ENCODE results near the gene P2RY1. TPM values are rescaled to one million over a fixed set of nuclear protein-coding genes. Genes with fewer than 3 reads are reported as not detected.
"Not testable (repeated sequence)": the region's sequence is repeated elsewhere in the genome, so short reads cannot be mapped to it uniquely, and the experiment has no call there.

The P2RY1 gene
- total RNA-seq, 1 donor from 2014 or later: 0.05 TPM

DNA sequence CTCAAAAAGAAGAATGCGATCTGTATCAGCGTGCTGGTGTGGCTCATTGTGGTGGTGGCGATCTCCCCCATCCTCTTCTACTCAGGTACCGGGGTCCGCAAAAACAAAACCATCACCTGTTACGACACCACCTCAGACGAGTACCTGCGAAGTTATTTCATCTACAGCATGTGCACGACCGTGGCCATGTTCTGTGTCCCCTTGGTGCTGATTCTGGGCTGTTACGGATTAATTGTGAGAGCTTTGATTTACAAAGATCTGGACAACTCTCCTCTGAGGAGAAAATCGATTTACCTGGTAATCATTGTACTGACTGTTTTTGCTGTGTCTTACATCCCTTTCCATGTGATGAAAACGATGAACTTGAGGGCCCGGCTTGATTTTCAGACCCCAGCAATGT is 1.3 kb downstream of the P2RY1 start:
- Mint-ChIP-seq H3K27ac (ENCODE audit: unreplicated experiment) (no peak overlapping the region), H3K4me3 (ENCODE audit: unreplicated experiment) (peak overlapping the region; percentile 88), H3K27me3 (ENCODE audit: low read depth) (peaks cover 36% of the 10 kb centered on the region), H3K9me3 (ENCODE audit: low read depth) (no peaks in the 10 kb centered on the region), H3K4me1 (ENCODE audit: low read depth) (peaks cover 20% of the 10 kb centered on the region), H3K36me3 (ENCODE audit: low read depth) (no peaks in the 10 kb centered on the region)
- DNase-seq (ENCODE audit: low spot score): no peak
- TF ChIP-seq, protein P1, sequence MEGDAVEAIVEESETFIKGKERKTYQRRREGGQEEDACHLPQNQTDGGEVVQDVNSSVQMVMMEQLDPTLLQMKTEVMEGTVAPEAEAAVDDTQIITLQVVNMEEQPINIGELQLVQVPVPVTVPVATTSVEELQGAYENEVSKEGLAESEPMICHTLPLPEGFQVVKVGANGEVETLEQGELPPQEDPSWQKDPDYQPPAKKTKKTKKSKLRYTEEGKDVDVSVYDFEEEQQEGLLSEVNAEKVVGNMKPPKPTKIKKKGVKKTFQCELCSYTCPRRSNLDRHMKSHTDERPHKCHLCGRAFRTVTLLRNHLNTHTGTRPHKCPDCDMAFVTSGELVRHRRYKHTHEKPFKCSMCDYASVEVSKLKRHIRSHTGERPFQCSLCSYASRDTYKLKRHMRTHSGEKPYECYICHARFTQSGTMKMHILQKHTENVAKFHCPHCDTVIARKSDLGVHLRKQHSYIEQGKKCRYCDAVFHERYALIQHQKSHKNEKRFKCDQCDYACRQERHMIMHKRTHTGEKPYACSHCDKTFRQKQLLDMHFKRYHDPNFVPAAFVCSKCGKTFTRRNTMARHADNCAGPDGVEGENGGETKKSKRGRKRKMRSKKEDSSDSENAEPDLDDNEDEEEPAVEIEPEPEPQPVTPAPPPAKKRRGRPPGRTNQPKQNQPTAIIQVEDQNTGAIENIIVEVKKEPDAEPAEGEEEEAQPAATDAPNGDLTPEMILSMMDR (IDR thresholded peaks at IDR 0.05): no peak

DNA sequence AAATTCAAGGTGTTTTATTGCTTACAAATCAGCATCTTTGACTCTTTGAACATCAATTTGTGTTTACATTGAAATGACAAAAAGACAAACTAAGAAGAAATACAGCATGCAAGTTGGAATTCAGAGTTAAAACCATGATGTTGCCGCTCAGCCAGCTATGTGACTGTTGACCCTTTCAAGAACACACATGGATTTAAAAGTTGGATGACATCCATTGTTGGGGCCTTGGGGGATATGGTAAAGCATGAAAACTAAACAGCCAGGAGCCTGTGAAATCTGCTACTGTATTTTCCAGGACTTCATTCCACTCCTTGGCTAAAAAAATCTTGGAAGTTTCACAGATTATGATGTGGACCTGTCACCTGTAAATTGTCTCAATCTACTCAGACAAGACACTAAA is 4.6 kb downstream of the P2RY1 start:
- Mint-ChIP-seq H3K27ac (ENCODE audit: unreplicated experiment) (no peak overlapping the region), H3K27me3 (ENCODE audit: low read depth) (peaks cover 25% of the 10 kb centered on the region), H3K36me3 (ENCODE audit: low read depth) (no peaks in the 10 kb centered on the region), H3K4me1 (ENCODE audit: low read depth) (peaks cover 16% of the 10 kb centered on the region), H3K9me3 (ENCODE audit: low read depth) (no peaks in the 10 kb centered on the region), H3K4me3 (ENCODE audit: unreplicated experiment) (no peak overlapping the region)
- TF ChIP-seq, protein P1 (IDR thresholded peaks at IDR 0.05): no peak
- DNase-seq (ENCODE audit: low spot score): no peak

DNA sequence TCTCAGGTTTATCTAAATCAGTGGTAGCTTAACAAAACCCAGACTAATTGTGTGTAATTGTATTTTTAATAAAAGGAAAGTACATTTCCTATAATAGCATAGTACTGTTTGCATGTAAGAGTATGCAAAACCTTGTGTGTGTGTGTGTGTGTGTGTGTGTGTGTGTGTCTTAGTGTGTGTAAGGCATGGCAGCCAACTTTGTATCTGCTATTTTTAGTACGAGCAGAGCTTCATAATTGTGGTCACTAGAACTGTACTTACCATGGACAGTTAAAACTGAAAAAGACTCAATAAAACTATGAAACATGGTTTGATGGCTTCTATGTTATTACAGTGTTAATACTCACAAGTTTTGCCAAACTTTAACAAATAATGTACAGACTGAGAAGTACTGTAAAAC is 6.2 kb downstream of the P2RY1 start:
- DNase-seq (ENCODE audit: low spot score): no peak
- no peak overlapping the region for H3K27ac Mint-ChIP-seq (ENCODE audit: unreplicated experiment)

DNA sequence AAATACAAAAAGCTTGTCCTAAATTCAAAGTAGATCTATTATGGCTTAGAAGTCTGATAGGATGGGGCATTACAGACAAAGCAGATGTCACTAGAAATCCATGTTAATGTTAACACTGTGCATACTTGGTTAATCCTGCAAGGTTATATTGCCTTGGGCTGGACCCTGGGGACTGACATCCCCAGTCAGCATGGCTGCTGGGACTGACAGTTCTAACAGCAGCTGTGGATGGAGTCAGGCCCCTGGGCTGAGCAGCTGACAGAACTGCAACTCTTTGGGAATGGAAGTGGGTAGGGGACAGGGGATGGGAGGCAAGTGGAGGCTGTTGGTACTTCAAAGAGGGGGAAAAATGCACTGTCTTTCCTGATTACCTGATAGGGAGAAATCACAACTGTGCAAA is 7.5 kb downstream of the P2RY1 start:
- Mint-ChIP-seq H3K9me3 (ENCODE audit: low read depth) (no peaks in the 10 kb centered on the region), H3K27me3 (ENCODE audit: low read depth) (peaks cover 10% of the 10 kb centered on the region), H3K4me1 (ENCODE audit: low read depth) (no peaks in the 10 kb centered on the region), H3K27ac (ENCODE audit: unreplicated experiment) (no peak overlapping the region), H3K4me3 (ENCODE audit: unreplicated experiment) (no peak overlapping the region), H3K36me3 (ENCODE audit: low read depth) (no peaks in the 10 kb centered on the region)
- DNase-seq (ENCODE audit: low spot score): no peak
- TF ChIP-seq, protein P1 (IDR thresholded peaks at IDR 0.05): no peak

More for the DNA sequence above, 6.2 kb downstream of the P2RY1 start:
- Mint-ChIP-seq H3K27me3 (ENCODE audit: low read depth) (peaks cover 15% of the 10 kb centered on the region), H3K36me3 (ENCODE audit: low read depth) (no peaks in the 10 kb centered on the region), H3K9me3 (ENCODE audit: low read depth) (no peaks in the 10 kb centered on the region), H3K4me3 (ENCODE audit: unreplicated experiment) (no peak overlapping the region), H3K4me1 (ENCODE audit: low read depth) (peaks cover 4% of the 10 kb centered on the region)
- TF ChIP-seq, protein P1 (IDR thresholded peaks at IDR 0.05): no peak

DNA sequence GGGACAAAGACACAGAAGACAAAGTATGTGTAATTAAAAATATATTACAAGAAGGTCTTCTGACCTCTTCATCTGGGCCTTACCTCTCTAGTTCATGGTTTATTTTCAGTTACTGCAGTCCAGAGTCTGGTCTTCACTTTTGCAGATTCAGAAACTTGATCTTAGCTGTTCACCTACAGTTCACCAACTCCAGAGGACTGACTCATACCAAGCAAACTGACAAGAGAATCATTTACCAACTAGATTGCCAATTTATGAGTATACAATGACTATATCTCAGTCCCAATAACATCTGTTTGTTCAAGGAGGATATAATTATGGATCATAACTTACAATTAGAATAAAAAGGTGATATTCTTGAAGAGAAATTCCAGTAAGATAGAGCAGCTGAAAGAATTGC is 9.0 kb downstream of the P2RY1 start:
- H3K36me3 Mint-ChIP-seq (ENCODE audit: low read depth): no peaks in the 10 kb centered on the region
- TF ChIP-seq, protein P1 (IDR thresholded peaks at IDR 0.05): no peak
- DNase-seq (ENCODE audit: low spot score): no peak

DNA sequence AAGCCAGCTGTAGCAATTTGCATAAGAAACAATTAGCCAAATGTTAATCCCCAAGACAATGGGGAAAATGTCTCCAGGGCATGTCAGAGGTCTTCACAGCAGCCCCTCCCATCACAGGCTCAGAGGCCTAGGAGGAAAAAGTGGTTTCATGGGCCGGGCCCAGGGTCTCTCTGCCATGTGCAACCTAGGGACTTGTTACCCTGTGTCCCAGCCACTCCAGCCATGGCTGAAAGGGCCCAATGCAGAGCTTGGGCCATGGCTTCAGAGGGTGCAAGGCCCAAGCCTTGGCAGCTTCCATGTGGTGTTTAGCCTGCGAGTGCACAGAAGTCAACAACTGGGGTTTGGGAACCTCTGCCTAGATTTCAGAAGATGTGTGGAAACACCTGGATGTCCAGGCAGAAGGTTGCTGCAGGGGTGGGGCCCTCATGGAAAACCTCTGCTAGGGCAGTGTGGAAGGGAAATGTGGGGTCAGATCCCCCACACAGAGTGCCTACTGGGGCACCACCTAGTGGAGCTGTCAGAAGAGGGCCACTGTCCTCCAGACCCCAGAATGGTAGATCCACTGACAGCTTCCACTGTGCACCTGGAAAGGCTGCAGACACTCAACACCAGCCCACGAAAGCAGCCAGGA is 11.8 kb downstream of the P2RY1 start:
- not testable (repeated sequence) for H3K9me3 Mint-ChIP-seq (ENCODE audit: low read depth); H3K36me3 Mint-ChIP-seq (ENCODE audit: low read depth); H3K4me1 Mint-ChIP-seq (ENCODE audit: low read depth); H3K27ac Mint-ChIP-seq (ENCODE audit: unreplicated experiment); H3K4me3 Mint-ChIP-seq (ENCODE audit: unreplicated experiment); H3K27me3 Mint-ChIP-seq (ENCODE audit: low read depth); DNase-seq (ENCODE audit: low spot score)

More for the DNA sequence above, 9.0 kb downstream of the P2RY1 start:
- Mint-ChIP-seq H3K9me3 (ENCODE audit: low read depth) (peaks cover 2% of the 10 kb centered on the region), H3K27ac (ENCODE audit: unreplicated experiment) (no peak overlapping the region), H3K27me3 (ENCODE audit: low read depth) (peaks cover under 1% of the 10 kb centered on the region), H3K4me3 (ENCODE audit: unreplicated experiment) (no peak overlapping the region), H3K4me1 (ENCODE audit: low read depth) (no peaks in the 10 kb centered on the region)

DNA sequence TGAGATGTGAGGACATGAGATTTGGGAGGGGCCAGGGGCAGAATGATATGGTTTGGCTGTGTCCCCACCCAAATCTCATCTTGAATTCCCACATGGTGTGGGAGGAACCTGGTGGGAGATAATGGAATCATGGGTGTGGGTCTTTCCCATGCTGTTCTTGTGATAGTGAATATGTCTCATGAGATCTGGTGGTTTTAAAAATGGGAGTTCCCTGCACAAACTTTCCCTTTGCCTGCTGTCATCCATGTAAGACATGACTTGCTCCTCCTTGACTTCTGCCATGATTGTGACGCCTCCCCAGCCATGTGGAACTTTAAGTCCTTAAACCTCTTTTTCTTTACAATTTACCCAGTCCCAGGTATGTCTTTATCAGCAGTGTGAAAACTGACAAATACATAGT is 12.7 kb downstream of the P2RY1 start:
- not testable (repeated sequence) for H3K9me3 Mint-ChIP-seq (ENCODE audit: low read depth); H3K27me3 Mint-ChIP-seq (ENCODE audit: low read depth); H3K4me3 Mint-ChIP-seq (ENCODE audit: unreplicated experiment); H3K27ac Mint-ChIP-seq (ENCODE audit: unreplicated experiment); H3K36me3 Mint-ChIP-seq (ENCODE audit: low read depth); DNase-seq (ENCODE audit: low spot score); H3K4me1 Mint-ChIP-seq (ENCODE audit: low read depth)

All from chondrocyte (in vitro differentiated cells).